ENCODE measurements around the gene CDC42SE2.

CDC42SE2 gene

GRCh38 chr5:131263648-131264450, at the start of gene CDC42SE2:
Gene CDC42SE2, plus strand, starts transcription at chr5:131264053. Its CDS starts 95,441 bp downstream, at chr5:131359494.
- H3K4me3 ChIP-seq (ENCODE audit: low read length): peak within 1 kb of the TSS; percentile 100
- TF ChIP-seq ZNF274 (IDR thresholded peaks at IDR 0.05; ENCODE audit: low read depth, low read length): no peak

GRCh38 chr5:131214609-131215227, 49.1 kb upstream of the CDC42SE2 start:
- H3K4me3 ChIP-seq (ENCODE audit: low read length): peak overlapping the region; percentile 14; the same call in 1 of the 2 replicates
- TF ChIP-seq ZNF274 (IDR thresholded peaks at IDR 0.05; ENCODE audit: low read depth, low read length): no peak

GRCh38 chr5:131217791-131218190, 46.1 kb upstream of the CDC42SE2 start:
- H3K4me3 ChIP-seq (ENCODE audit: low read length): no peak overlapping the region
- TF ChIP-seq ZNF274 (IDR thresholded peaks at IDR 0.05; ENCODE audit: low read depth, low read length): no peak

- no peak for TF ChIP-seq ZNF274 (IDR thresholded peaks at IDR 0.05; ENCODE audit: low read depth, low read length)
- no peak overlapping the region for H3K4me3 ChIP-seq (ENCODE audit: low read length)
Observed at GRCh38 chr5:131218392-131218791, 45.5 kb upstream of the CDC42SE2 start.

- no peak overlapping the region; the same call in 1 of the 2 replicates for H3K4me3 ChIP-seq (ENCODE audit: low read length)
- no peak for TF ChIP-seq ZNF274 (IDR thresholded peaks at IDR 0.05; ENCODE audit: low read depth, low read length)
Observed at GRCh38 chr5:131220566-131220965, 43.3 kb upstream of the CDC42SE2 start.

- no peak overlapping the region; the same call in none of the 2 replicates for H3K4me3 ChIP-seq (ENCODE audit: low read length)
- no peak for TF ChIP-seq ZNF274 (IDR thresholded peaks at IDR 0.05; ENCODE audit: low read depth, low read length)
Observed at GRCh38 chr5:131221008-131221703, 42.7 kb upstream of the CDC42SE2 start.

GRCh38 chr5:131221888-131222287, 42.0 kb upstream of the CDC42SE2 start:
- TF ChIP-seq ZNF274 (IDR thresholded peaks at IDR 0.05; ENCODE audit: low read depth, low read length): no peak
- H3K4me3 ChIP-seq (ENCODE audit: low read length): peak overlapping the region; percentile 86; the same call in 1 of the 2 replicates

- no peak for TF ChIP-seq ZNF274 (IDR thresholded peaks at IDR 0.05; ENCODE audit: low read depth, low read length)
- H3K4me3 ChIP-seq (ENCODE audit: low read length): peak overlapping the region; percentile 86
Observed at GRCh38 chr5:131222731-131223130, 41.1 kb upstream of the CDC42SE2 start.

GRCh38 chr5:131223751-131224386, 40.0 kb upstream of the CDC42SE2 start:
- no peak for TF ChIP-seq ZNF274 (IDR thresholded peaks at IDR 0.05; ENCODE audit: low read depth, low read length)
- peak overlapping the region; percentile 86 for H3K4me3 ChIP-seq (ENCODE audit: low read length)

GRCh38 chr5:131224387-131225201, 39.3 kb upstream of the CDC42SE2 start:
- no peak for TF ChIP-seq ZNF274 (IDR thresholded peaks at IDR 0.05; ENCODE audit: low read depth, low read length)
- H3K4me3 ChIP-seq (ENCODE audit: low read length): peak overlapping the region; percentile 86; the same call in 1 of the 2 replicates

- H3K4me3 ChIP-seq (ENCODE audit: low read length): no peak overlapping the region; the same call in 1 of the 2 replicates
- TF ChIP-seq ZNF274 (IDR thresholded peaks at IDR 0.05; ENCODE audit: low read depth, low read length): no peak
Observed at GRCh38 chr5:131225282-131225974, 38.4 kb upstream of the CDC42SE2 start.

- no peak for TF ChIP-seq ZNF274 (IDR thresholded peaks at IDR 0.05; ENCODE audit: low read depth, low read length)
Observed at GRCh38 chr5:131226899-131227298, 37.0 kb upstream of the CDC42SE2 start.

GRCh38 chr5:131228646-131229045, 35.2 kb upstream of the CDC42SE2 start:
- TF ChIP-seq ZNF274 (IDR thresholded peaks at IDR 0.05; ENCODE audit: low read depth, low read length): no peak

More at GRCh38 chr5:131226899-131227298, 37.0 kb upstream of the CDC42SE2 start:
- no peak overlapping the region for H3K4me3 ChIP-seq (ENCODE audit: low read length)

More at GRCh38 chr5:131228646-131229045, 35.2 kb upstream of the CDC42SE2 start:
- H3K4me3 ChIP-seq (ENCODE audit: low read length): no peak overlapping the region

Data from GM08714 (cell line).